NT2/D1 (cell line): ENCODE measurements around the gene RUNX2.

ENCODE experiments used
- DNase-seq: peaks from one replicate; pipeline ENCODE4 v3.0.0-alpha.2; 2011; ENCODE audit warnings: low read depth, low spot score
- H3K27me3 ChIP-seq: 2 replicates; pipeline ENCODE4 v1.6.0; 2011; ENCODE audit warnings: mild to moderate bottlenecking; ENCODE audit not compliant: insufficient read length, insufficient read depth
- H3K36me3 ChIP-seq: 2 replicates; pipeline ENCODE4 v1.6.1; 2011; ENCODE audit warnings: mild to moderate bottlenecking, low read length, mixed read lengths; ENCODE audit not compliant: insufficient read depth, insufficient read length
- H3K4me1 ChIP-seq: 2 replicates; pipeline ENCODE4 v1.5.1; 2011; ENCODE audit not compliant: insufficient read depth, insufficient read length
- H3K4me3 ChIP-seq: 2 replicates; pipeline ENCODE4 v1.5.1; 2011; ENCODE audit warnings: low read depth; ENCODE audit not compliant: insufficient read length
- H3K9ac ChIP-seq: 2 replicates; pipeline ENCODE4 v1.6.0; 2011; ENCODE audit warnings: low read depth; ENCODE audit not compliant: insufficient read length
- H3K9me3 ChIP-seq: 2 replicates; pipeline ENCODE4 v1.5.1; 2011; ENCODE audit warnings: mild to moderate bottlenecking, low read length; ENCODE audit not compliant: insufficient read depth
- SUZ12 ChIP-seq: IDR thresholded peaks from 2 replicates; pipeline ENCODE4 v1.6.1; 2011; ENCODE audit not compliant: insufficient read length, insufficient read depth; ENCODE audit errors: extremely low read depth
- YY1 ChIP-seq: IDR thresholded peaks from 2 replicates; pipeline ENCODE4 v1.6.1; 2011; ENCODE audit not compliant: insufficient read length, insufficient read depth
- ZNF274 ChIP-seq: IDR thresholded peaks from 2 replicates; pipeline ENCODE4 v1.6.1; 2011; ENCODE audit warnings: mild to moderate bottlenecking, low read depth, low read length

RUNX2 gene

GRCh38 chr6:45543298-45544235, 215.4 kb downstream of the RUNX2 start:
- DNase-seq = no peak
- TF ChIP-seq ZNF274 (no peak), SUZ12 (no peak), YY1 (no peak)
- no peaks in the 10 kb centered on the region for H3K9me3 ChIP-seq
- no peak overlapping the region for H3K4me3 ChIP-seq
- no peaks in the 10 kb centered on the region for H3K4me1 ChIP-seq
- H3K9ac ChIP-seq = no peak overlapping the region
- peaks cover 10% of the 10 kb centered on the region for H3K36me3 ChIP-seq
- no peaks in the 10 kb centered on the region for H3K27me3 ChIP-seq

- H3K4me1 ChIP-seq = peaks cover 3% of the 10 kb centered on the region
Observed at GRCh38 chr6:45545416-45545815, 217.3 kb downstream of the RUNX2 start.

DNA sequence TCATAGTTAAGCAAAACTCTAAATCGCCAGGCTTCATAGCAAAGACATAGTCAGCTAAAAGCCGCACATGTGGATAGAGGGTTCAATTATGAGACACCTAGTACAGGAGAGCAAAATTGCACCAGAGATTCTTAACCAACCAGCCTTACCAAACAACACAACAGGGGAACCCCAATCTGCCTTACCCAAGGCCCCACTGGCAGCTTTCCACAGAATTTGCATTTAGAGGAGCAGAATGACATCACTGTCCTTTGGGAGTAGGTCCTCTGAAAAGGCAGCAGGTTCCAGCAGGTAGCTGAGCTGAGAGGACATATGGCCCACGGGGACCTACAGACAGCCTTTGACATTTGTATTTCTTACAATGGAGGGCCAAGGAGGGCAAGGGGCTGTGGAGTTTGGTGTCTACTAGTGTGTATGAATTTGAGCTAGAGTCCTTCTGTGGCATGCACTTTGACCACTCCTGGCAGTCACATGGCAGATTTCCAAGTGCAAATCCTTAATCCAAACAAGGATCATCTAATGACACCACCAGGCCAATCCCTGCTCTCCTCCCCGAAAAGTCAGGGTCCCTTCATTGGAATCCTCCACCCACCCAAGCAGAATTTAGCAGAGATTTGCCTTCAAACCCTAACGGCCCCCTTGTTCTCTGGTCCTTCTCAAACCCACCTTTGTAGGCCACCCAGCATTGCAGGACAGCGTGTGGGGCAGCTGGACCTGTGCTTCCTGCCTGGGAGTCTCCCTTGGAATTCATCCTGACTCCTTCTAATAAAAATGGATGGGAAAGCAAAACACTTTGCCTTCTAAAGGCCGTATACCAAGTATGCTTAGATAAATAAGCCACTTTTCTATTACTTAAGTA, 220.8 kb downstream of the RUNX2 start:
- no peak for DNase-seq
- H3K36me3 ChIP-seq = peaks cover 10% of the 10 kb centered on the region
- H3K4me3 ChIP-seq = no peak overlapping the region
- no peak for TF ChIP-seq SUZ12
- no peak for TF ChIP-seq YY1
- TF ChIP-seq ZNF274 = no peak
- no peak overlapping the region for H3K9ac ChIP-seq
- peaks cover 3% of the 10 kb centered on the region for H3K4me1 ChIP-seq
- H3K27me3 ChIP-seq = no peaks in the 10 kb centered on the region
- H3K9me3 ChIP-seq = no peaks in the 10 kb centered on the region

More at GRCh38 chr6:45545416-45545815, 217.3 kb downstream of the RUNX2 start:
- TF ChIP-seq YY1 (no peak), ZNF274 (no peak), SUZ12 (no peak)
- Histone ChIP-seq H3K36me3 (peaks cover 10% of the 10 kb centered on the region), H3K9ac (no peak overlapping the region), H3K27me3 (no peaks in the 10 kb centered on the region), H3K9me3 (no peaks in the 10 kb centered on the region), H3K4me3 (no peak overlapping the region)
- DNase-seq = no peak

DNA sequence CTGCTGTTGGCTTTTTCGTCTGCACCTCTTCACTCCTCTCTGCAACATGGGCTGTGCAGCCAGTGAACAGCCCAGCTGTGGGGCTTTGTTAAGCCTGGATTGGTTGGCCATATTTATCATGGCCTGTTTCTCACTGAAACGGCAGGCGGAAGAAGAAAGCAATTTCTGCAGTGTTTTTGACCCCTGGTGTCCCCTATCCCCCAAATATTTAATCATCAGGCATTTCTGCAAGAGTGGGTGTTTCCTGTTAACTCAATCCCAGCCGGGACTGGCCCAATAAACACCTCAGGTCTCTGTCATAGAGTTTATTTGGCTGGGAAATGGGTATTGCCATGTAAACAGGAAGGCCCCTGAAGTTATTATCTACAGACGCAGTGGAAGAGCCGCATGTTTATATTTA, 224.4 kb downstream of the RUNX2 start:
- Histone ChIP-seq H3K4me3 (no peak overlapping the region), H3K27me3 (no peaks in the 10 kb centered on the region), H3K36me3 (peaks cover under 1% of the 10 kb centered on the region), H3K9me3 (no peaks in the 10 kb centered on the region), H3K9ac (no peak overlapping the region), H3K4me1 (peaks cover 7% of the 10 kb centered on the region)
- TF ChIP-seq ZNF274 = no peak
- DNase-seq = no peak

DNA sequence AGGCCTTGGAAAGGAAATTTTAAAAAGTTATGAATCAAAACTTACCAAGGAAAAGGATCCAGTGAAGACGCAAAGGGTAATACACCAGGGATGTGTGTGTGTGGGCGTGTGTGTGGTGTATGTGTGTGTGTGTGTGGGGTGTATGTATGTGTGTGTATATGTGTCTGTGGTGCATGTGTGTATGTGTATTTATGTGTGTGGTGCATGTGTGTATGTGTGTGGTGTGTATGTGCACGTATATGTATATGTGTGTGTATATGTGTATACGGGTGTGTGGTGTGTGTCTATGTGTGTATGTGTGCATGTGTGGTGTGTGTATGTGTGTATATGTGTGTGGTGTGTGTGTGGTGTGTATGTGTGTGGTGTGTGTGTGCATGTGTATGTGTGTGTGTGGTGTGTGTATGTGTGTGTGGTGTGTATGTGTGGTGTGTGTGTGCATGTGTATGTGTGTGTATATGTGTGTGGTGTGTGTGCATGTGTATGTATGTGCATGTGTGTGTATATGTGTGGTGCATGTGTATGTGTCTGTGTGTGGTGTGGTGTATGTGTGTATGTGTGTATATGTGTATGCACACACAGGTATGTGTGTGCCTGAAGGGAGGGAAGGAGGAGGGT, 225.7 kb downstream of the RUNX2 start:
- Histone ChIP-seq H3K36me3 (no peaks in the 10 kb centered on the region), H3K4me3 (no peak overlapping the region), H3K27me3 (no peaks in the 10 kb centered on the region), H3K9me3 (no peaks in the 10 kb centered on the region), H3K9ac (no peak overlapping the region), H3K4me1 (peaks cover 4% of the 10 kb centered on the region)
- TF ChIP-seq YY1 = no peak
- no peak for TF ChIP-seq SUZ12
- TF ChIP-seq ZNF274 = no peak
- DNase-seq = no peak

GRCh38 chr6:45554591-45554990, 226.5 kb downstream of the RUNX2 start:
- no peak for DNase-seq
- H3K36me3 ChIP-seq = no peaks in the 10 kb centered on the region

More at GRCh38 chr6:45554591-45554990, 226.5 kb downstream of the RUNX2 start:
- Histone ChIP-seq H3K9me3 (no peaks in the 10 kb centered on the region), H3K9ac (no peak overlapping the region), H3K4me3 (no peak overlapping the region), H3K4me1 (peaks cover 4% of the 10 kb centered on the region), H3K27me3 (no peaks in the 10 kb centered on the region)
- TF ChIP-seq SUZ12 (no peak), YY1 (no peak), ZNF274 (no peak)
